RCC 7860 (cell line): ENCODE results near the gene PIWIL4.

Source experiments
- DNase-seq: peaks from one replicate; pipeline ENCODE4 v3.0.0-alpha.2; 2015; ENCODE audit warnings: low spot score
- FAIRE-seq: peaks from 2 replicates; lab custom pipeline; 2012; peaks lifted over from hg19 to GRCh38; lab: Jason Lieb, UNC

PIWIL4 gene

DNA sequence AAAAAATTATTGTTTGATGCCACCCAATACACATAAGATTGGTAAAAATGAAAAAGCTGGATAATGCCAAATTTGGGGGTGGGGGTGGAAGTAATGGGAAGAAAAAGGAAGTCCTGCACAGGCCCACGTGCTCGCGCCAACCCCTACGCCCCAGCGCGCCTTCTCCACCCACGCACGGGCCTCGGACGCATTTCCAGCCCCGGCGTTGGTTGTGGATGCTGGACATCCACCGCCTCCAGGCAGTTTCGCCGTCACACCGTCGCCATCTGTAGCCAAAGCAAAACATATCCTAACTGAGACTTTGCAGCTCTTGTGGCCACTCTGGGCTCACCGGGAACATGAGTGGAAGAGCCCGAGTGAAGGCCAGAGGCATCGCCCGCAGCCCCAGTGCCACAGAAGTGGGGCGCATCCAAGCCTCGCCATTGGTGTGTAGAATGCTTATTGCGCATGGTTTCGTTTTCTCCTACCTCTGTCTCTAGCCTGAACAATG is at the start of gene PIWIL4:
TSS of gene PIWIL4 (plus strand) at position 188 of the 490 bp plus-strand sequence. CDS start at position 339, 151 bp downstream.
- no peak for FAIRE-seq

DNA sequence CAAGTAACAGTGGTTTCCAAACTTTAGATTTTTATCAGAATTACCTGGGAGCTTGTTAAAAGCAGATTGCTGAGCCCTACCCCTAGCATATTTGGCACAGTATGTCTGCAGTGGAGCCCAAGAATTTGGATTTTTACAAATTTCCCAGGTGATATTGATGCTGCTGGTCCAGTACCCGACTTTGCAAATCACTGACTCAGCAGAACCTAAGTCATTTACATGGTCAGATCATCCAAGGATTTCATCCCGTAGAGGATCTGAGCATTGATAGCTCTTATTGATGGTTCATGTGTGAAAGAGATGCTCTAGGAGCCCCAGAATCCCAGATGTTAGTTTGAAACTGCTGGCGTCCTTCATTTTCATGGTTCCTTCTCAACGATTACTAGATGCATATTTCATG is 48.9 kb upstream of the PIWIL4 start:
- FAIRE-seq (no peak), DNase-seq (no peak)

More for the DNA sequence above, at the start of gene PIWIL4:
- DNase-seq: no peak

- peak; percentile 69 for FAIRE-seq
- DNase-seq: peak; percentile 16
These were observed 47.6 kb upstream of the PIWIL4 start for GRCh38 chr11:94519478-94520084.

DNA sequence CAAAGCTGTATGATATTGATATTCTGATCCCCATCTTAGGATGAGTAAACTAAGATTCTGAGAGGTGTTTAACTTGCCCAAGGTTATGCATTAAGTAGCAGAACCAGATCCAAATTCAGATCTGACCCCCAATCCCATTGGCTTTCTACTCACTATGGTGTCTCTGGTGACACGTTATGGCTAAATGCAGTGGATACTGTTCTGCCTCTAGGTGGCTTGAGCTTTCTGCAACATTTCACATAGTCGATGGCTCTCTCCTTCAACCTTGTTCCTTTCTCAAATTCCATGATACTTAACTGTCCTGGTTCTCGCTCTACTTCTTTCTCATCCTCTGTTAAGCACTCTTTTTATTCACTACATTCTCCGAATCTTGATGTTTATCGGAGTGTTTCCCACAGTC is 45.5 kb upstream of the PIWIL4 start:
- FAIRE-seq (no peak), DNase-seq (no peak)

GRCh38 chr11:94524341-94524740 is 42.8 kb upstream of the PIWIL4 start:
- FAIRE-seq (no peak), DNase-seq (no peak)

GRCh38 chr11:94525546-94526324 is 41.4 kb upstream of the PIWIL4 start:
- DNase-seq (no peak), FAIRE-seq (no peak)

- FAIRE-seq: no peak
- DNase-seq: no peak
These were observed 40.3 kb upstream of the PIWIL4 start for GRCh38 chr11:94526645-94527438.

GRCh38 chr11:94528551-94528950 is 38.6 kb upstream of the PIWIL4 start:
- FAIRE-seq: no peak

DNA sequence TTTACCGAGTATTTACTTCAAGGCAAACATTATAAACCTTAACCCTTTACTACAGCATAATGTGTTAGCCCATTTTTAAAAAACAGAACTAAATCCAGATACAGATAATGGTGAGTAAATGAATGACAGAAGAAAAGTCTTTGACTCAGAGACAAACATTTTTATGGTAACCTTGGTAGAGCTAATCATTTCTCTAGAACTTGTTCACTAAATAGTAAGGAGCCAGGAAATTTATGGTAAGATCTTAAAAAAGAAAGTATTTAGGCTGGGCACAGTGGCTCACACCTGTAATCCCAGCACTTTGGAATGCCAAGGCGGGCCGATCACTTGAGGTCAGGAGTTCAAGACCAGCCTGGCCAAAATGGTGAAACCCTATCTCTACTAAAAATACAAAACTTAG is 35.0 kb upstream of the PIWIL4 start:
- DNase-seq: no peak
- FAIRE-seq: no peak

More at GRCh38 chr11:94528551-94528950, 38.6 kb upstream of the PIWIL4 start:
- no peak for DNase-seq

DNA sequence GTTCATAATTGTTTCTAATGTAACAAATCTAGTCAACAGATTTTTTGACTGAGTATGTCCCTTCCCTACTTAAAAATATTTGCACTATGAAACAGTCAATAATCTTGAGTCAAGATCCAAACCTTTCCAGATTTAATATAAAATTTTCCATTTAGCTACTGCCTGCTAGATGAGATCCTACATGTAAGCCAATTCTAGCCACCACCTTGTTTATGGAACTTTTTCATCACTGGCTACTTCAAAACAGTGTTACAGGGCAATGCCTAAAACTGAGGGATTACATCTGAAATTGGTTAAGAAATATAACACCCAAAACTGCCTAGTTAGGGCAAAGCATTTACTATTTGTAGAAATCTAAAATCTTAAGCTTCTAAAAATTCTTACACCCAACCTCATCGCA is 34.0 kb upstream of the PIWIL4 start:
- FAIRE-seq (no peak), DNase-seq (no peak)

DNA sequence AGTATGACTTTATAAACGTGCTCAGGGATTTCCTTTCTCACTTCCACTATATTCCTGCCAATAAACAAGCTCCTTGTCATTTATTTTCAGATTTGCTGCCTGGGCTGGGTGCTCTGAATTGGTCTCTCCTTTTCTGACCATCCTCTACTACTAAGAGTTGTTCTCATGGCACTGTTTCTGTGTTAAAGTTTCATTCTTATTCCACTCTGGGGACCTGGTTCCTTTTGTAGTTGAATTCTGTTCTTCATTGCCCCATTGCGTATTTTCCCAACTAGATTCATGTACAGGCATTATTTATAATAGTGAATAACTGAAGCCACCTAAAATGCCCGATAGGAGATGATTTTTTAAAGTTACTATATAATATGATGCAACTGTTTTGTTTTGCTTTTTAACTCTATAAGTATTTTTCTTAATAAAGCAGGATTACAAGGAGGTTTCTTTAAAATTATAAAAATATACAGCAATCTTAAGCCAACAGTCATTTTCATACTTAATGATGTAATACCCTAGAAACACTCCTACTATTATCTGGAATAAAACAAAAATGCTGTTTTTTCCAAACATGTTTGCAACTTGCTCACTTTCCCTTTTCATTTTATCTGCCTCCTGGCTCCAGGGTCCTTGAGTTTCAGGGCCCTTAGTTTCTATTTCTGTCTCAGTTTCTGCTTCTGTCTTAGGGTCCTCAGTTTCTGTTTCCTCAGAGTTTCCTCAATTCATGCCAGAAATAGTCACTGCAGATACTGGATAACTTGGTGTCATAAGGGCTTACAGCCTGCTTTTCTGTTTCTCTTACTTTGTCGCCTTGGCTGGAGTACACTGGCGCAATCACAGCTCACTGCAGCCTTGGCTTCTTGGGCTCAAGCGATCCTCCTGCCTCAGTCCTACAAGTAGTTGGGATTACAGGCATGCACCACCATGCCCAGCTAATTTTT is 33.2 kb upstream of the PIWIL4 start:
- FAIRE-seq: no peak

GRCh38 chr11:94536386-94536785 is 30.8 kb upstream of the PIWIL4 start:
- DNase-seq (no peak), FAIRE-seq (no peak)

More for the DNA sequence above, 33.2 kb upstream of the PIWIL4 start:
- no peak for DNase-seq

DNA sequence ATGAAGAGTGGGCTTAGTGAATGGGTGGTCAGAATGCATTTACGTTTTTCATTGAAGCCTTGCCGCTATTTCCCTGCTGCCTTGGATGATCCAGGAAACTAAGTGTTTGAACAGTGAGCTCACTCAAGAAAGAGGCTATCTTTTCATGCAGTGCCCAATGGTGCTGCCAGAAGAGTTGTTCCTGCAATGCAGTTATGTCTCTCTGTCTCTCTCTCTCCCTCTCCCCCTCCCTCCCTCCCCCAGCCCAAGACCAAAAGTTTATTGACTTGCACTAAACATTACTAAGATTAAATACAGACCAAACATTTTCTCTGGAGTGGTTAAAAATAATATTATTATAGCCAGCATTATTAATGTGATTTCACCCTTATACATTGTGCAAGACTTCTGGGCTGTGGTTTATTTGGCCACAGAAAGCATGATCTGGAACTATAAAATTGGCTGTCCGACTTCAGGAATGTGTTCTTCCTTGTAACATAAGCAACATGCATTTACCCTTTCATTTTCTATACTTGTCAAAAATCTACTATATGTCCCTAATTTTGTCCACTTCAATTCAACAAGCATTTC is 30.1 kb upstream of the PIWIL4 start:
- DNase-seq (no peak), FAIRE-seq (no peak)

GRCh38 chr11:94539420-94539819 is 27.7 kb upstream of the PIWIL4 start:
- FAIRE-seq (no peak), DNase-seq (no peak)

DNA sequence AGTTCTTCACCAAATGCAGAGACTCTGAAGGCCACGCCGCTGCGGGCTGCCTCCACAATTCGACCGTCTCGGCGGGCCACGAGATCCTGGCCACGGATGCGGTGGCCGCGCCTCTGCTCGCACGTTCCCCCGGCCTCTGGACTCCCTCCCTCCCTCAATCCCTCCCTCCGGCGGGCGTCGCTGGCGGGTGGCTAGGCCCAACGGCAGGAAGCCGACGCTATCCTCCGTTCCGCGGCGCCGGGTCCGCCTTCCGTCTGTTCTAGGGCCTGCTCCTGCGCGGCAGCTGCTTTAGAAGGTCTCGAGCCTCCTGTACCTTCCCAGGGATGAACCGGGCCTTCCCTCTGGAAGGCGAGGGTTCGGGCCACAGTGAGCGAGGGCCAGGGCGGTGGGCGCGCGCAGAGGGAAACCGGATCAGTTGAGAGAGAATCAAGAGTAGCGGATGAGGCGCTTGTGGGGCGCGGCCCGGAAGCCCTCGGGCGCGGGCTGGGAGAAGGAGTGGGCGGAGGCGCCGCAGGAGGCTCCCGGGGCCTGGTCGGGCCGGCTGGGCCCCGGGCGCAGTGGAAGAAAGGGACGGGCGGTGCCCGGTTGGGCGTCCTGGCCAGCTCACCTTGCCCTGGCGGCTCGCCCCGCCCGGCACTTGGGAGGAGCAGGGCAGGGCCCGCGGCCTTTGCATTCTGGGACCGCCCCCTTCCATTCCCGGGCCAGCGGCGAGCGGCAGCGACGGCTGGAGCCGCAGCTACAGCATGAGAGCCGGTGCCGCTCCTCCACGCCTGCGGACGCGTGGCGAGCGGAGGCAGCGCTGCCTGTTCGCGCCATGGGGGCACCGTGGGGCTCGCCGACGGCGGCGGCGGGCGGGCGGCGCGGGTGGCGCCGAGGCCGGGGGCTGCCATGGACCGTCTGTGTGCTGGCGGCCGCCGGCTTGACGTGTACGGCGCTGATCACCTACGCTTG is 23.2 kb upstream of the PIWIL4 start, which contains the start of gene FUT4:
TSS of gene FUT4 (plus strand) at position 227 of the 951 bp plus-strand sequence. CDS start at position 440, 213 bp downstream.
- DNase-seq (peak; percentile 78), FAIRE-seq (no peak)

DNA sequence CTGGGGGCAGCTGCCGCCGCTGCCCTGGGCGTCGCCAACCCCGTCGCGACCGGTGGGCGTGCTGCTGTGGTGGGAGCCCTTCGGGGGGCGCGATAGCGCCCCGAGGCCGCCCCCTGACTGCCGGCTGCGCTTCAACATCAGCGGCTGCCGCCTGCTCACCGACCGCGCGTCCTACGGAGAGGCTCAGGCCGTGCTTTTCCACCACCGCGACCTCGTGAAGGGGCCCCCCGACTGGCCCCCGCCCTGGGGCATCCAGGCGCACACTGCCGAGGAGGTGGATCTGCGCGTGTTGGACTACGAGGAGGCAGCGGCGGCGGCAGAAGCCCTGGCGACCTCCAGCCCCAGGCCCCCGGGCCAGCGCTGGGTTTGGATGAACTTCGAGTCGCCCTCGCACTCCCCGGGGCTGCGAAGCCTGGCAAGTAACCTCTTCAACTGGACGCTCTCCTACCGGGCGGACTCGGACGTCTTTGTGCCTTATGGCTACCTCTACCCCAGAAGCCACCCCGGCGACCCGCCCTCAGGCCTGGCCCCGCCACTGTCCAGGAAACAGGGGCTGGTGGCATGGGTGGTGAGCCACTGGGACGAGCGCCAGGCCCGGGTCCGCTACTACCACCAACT is 22.4 kb upstream of the PIWIL4 start:
- DNase-seq (peak; percentile 18), FAIRE-seq (no peak)

GRCh38 chr11:94545264-94546161 is 21.7 kb upstream of the PIWIL4 start:
- peak; percentile 8 for DNase-seq
- no peak for FAIRE-seq
